ENCODE measurements around the gene PGGHG. TPM values are rescaled to one million over a fixed set of nuclear protein-coding genes. Genes with fewer than 3 reads are reported as not detected.
"Not testable (repeated sequence)": the region's sequence is repeated elsewhere in the genome, so short reads cannot be mapped to it uniquely, and the experiment has no call there.

Gene PGGHG
- total RNA-seq, 1 donor from 2014 or later: 13.1 TPM

- no peak for TF ChIP-seq CTCF (conservative IDR thresholded peaks at IDR 0.05; ENCODE audit: low read depth, low read length)
- no peak overlapping the region for H3K4me3 ChIP-seq (ENCODE audit: low read depth, low read length)
- DNase-seq (ENCODE audit: low read depth): no peak
Measured at GRCh38 chr11:329886-330253, 40.9 kb downstream of the PGGHG start.

- TF ChIP-seq CTCF (conservative IDR thresholded peaks at IDR 0.05; ENCODE audit: low read depth, low read length): no peak
- no peak overlapping the region for H3K4me3 ChIP-seq (ENCODE audit: low read depth, low read length)
- no peak for DNase-seq (ENCODE audit: low read depth)
Measured at GRCh38 chr11:330307-330693, 41.4 kb downstream of the PGGHG start.

DNA sequence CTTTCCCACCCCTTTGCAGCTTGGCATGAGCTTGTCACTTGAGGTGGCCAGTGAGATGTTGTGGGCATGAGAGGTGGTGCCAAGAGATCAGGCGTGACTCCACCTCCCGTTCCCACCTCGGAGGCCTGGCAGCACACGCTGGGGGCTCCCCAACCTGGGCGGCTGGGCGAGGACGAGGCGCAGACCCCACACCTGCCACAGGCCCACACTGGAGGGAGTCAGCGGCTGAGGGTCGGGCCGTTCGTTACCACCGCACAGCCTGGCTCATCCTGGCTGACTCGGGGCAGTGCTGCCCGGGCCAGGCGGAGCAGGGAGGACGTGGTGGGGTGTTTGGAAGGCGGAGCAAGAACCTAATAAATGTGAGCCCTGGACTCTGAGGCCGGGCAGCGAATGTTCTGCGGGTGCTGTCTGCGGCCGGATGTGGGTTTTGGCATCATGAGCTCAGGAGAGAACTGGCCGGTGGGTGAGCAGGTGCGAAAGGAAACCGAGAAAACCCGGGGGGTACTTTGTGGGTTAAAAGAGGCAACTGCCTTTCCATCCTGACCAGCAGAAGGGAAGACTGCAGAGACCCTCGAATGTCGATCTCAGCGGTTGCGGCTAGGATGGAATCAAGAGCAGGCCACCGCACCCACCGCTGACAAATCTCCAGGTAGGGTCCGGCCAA lies 41.9 kb downstream of the PGGHG start:
- no peak for DNase-seq (ENCODE audit: low read depth)
- TF ChIP-seq CTCF (conservative IDR thresholded peaks at IDR 0.05; ENCODE audit: low read depth, low read length): no peak
- no peak overlapping the region for H3K4me3 ChIP-seq (ENCODE audit: low read depth, low read length)

- no peak for DNase-seq (ENCODE audit: low read depth)
- no peak overlapping the region for H3K4me3 ChIP-seq (ENCODE audit: low read depth, low read length)
- TF ChIP-seq CTCF (conservative IDR thresholded peaks at IDR 0.05; ENCODE audit: low read depth, low read length): no peak
Measured at GRCh38 chr11:331358-332060, 42.6 kb downstream of the PGGHG start.

GRCh38 chr11:332651-333480 lies 43.9 kb downstream of the PGGHG start:
- no peak for TF ChIP-seq CTCF (conservative IDR thresholded peaks at IDR 0.05; ENCODE audit: low read depth, low read length)
- DNase-seq (ENCODE audit: low read depth): no peak
- H3K4me3 ChIP-seq (ENCODE audit: low read depth, low read length): no peak overlapping the region

- H3K4me3 ChIP-seq (ENCODE audit: low read depth, low read length); DNase-seq (ENCODE audit: low read depth): not testable (repeated sequence)
Measured at GRCh38 chr11:333616-334263, 44.8 kb downstream of the PGGHG start.

Data from epithelial cell of proximal tubule (primary cell).